A549 (cell line): ENCODE results near the gene RUNDC1.

Source experiments
- BHLHE40 ChIP-seq: IDR thresholded peaks from 2 replicates; pipeline ENCODE4 v1.6.1; 2012; ENCODE audit warnings: low read depth, low read length, inconsistent platforms
- CTCF ChIP-seq: fragments of >200 bp; sonication (Bioruptor Twin); formaldehyde crosslinking; IDR thresholded peaks from 3 replicates; pipeline ENCODE4 v1.5.1; 2016
- ELK1 ChIP-seq: fragments of 150-350 bp; IDR thresholded peaks from 2 replicates; pipeline ENCODE4 v1.6.1; 2014; ENCODE audit warnings: low read depth, mild to moderate bottlenecking, low read length
- FOXS1 ChIP-seq: fragments of 250-450 bp; sonication (Bioruptor Pico); IDR thresholded peaks from 2 replicates; pipeline ENCODE4 v1.5.0; 2020; ENCODE audit warnings: mild to moderate bottlenecking, moderate library complexity
- HDAC2 ChIP-seq: fragments of 200-600 bp; sonication (generic); IDR thresholded peaks from 2 replicates; pipeline ENCODE4 v1.6.1; 2016
- HMGXB4 ChIP-seq: fragments of 250-450 bp; sonication (Bioruptor Pico); IDR thresholded peaks from 2 replicates; pipeline ENCODE4 v1.5.0; 2021; ENCODE audit warnings: mild to moderate bottlenecking, moderate library complexity, borderline replicate concordance
- REST ChIP-seq: fragments of 200-600 bp; sonication (generic); IDR thresholded peaks from 2 replicates; pipeline ENCODE4 v1.6.1; 2016; ENCODE audit warnings: antibody characterized with exemption, mild to moderate bottlenecking, moderate library complexity
- SMC3 ChIP-seq: fragments of >200 bp; sonication (Bioruptor Twin); formaldehyde crosslinking; IDR thresholded peaks from 3 replicates; pipeline ENCODE4 v1.6.1; 2018; ENCODE audit warnings: inconsistent platforms
- ZFP36 ChIP-seq: fragments of 450-650 bp; IDR thresholded peaks from 2 replicates; pipeline ENCODE4 v1.6.1; 2014; ENCODE audit warnings: borderline replicate concordance; ENCODE audit not compliant: partially characterized antibody

GRCh38 chr17:42991471-42991870 is 11.1 kb downstream of the RUNDC1 start:
- TF ChIP-seq CTCF, result no peak
- no peak for TF ChIP-seq FOXS1 (CRISPR knock-in tag)
- no peak for TF ChIP-seq HMGXB4
- no peak for TF ChIP-seq SMC3
- TF ChIP-seq REST, result no peak
- no peak for TF ChIP-seq HDAC2
- TF ChIP-seq ELK1, result no peak
- TF ChIP-seq BHLHE40, result no peak
- TF ChIP-seq ZFP36, result no peak
